ENCODE measurements around the gene SIRPA.

The SIRPA gene

DNA sequence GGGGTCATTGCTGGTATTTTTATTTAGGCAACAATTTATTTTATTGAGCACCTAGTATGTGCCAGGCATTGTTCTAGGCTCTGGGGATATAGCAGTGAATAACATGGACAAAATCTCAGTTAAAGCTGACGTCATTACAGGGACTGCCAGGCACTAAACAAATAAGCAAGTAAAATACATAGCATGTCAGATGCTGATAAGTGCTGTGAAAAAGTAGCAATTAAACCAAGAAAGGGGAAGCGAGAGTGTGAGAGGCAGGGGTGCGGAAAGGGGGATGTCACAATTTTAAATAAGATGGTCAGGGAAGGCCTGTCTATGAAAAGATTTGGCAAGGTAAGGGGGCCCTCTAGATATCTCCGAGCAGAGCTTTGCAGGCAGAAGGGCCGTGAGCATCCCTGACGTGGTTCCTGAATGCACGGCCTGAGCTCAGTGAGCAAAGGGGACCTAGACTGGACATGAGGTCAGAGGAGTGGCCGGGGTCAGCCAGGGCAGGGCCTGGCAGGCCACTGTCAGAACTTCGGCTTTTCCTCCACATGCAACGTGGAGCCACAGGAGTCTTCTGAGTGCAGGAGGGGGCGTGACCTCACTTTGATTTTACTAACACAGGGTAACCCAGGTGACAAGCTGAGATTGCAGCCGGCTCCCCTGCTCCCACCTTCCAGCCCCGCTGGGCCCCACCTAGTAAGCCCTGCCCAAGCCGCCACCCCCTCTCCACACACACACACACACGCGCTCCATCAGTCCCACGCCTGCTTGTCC, 24.2 kb upstream of the SIRPA start:
- DNase-seq (ENCODE audit: insufficient read length) (no peak), FAIRE-seq (peak; percentile 86)
- no peak for TF ChIP-seq POLR2A (IDR thresholded peaks at IDR 0.05; ENCODE audit: low read depth, low read length)
- TF ChIP-seq TAF1 (IDR thresholded peaks at IDR 0.05; ENCODE audit: borderline replicate concordance, low read depth, low read length): no peak
- TF ChIP-seq POLR2AphosphoS5 (IDR thresholded peaks at IDR 0.05; ENCODE audit: low read depth, low read length): no peak

DNA sequence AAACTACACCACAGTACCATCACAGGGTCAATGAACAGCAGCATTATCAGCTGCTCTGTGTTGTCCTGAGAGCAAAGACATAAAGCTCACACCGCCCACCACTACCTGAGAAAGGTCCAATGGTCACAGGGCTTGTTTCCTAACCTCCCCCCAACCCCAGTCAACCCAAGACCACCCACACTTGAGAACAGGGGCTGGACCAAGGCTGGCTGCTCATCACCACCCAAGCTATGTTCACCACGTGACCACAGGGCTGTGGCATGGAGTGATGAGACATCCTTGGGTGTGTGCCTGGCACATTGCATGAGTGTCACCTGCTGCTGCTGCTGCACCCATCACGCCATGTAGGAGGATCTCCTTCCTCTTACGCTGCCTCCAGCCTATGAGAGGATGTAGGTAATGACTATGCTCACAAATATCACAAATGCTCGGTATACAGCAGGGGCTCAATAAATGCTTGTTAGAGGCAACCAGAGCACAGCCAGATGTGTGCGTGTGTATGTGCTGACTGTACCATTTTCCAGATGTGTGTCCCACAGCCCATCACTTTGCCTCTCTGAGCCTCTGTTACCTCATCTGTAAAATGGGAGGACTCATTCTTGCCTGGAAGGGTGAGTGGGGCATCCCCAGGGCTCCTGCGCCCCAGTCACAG, 23.3 kb upstream of the SIRPA start:
- DNase-seq (ENCODE audit: insufficient read length) (no peak), FAIRE-seq (peak; percentile 91)

DNA sequence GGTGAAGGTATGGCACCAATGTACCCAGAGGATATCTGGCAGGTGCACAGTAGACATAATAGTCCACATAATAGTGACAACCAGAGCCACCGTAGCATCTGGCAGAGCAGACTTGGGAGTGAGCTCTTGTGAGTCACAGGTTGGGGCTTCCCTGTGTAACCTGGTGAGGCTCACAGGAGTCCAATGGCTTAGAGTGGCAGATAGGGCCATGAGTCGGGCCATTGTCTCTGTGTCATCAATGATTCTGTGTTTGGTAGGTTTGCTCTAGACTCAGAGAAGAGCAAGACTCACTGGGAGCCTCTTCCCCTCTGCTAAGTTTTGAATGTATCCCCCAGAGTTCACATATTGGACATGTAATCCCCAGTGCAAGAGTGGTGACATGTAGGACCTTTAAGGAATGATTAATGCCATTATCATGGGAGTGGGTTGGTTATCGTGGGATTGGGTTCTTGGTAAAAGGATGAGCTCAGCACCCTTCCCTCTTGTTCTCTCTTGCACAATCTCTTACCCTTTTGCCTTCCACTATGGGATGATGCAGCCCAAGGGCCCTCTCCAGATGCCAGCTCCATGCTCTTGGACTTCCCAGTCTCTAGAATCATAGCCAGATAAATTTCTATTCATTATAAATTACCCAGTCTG, 22.6 kb upstream of the SIRPA start:
- FAIRE-seq: peak; percentile 74
- no peak for DNase-seq (ENCODE audit: insufficient read length)
- TF ChIP-seq POLR2A (IDR thresholded peaks at IDR 0.05; ENCODE audit: low read depth, low read length): no peak
- TF ChIP-seq TAF1 (IDR thresholded peaks at IDR 0.05; ENCODE audit: borderline replicate concordance, low read depth, low read length): no peak
- no peak for TF ChIP-seq POLR2AphosphoS5 (IDR thresholded peaks at IDR 0.05; ENCODE audit: low read depth, low read length)

More for the DNA sequence above, 23.3 kb upstream of the SIRPA start:
- TF ChIP-seq TAF1 (IDR thresholded peaks at IDR 0.05; ENCODE audit: borderline replicate concordance, low read depth, low read length): no peak
- no peak for TF ChIP-seq POLR2A (IDR thresholded peaks at IDR 0.05; ENCODE audit: low read depth, low read length)
- TF ChIP-seq POLR2AphosphoS5 (IDR thresholded peaks at IDR 0.05; ENCODE audit: low read depth, low read length): no peak

DNA sequence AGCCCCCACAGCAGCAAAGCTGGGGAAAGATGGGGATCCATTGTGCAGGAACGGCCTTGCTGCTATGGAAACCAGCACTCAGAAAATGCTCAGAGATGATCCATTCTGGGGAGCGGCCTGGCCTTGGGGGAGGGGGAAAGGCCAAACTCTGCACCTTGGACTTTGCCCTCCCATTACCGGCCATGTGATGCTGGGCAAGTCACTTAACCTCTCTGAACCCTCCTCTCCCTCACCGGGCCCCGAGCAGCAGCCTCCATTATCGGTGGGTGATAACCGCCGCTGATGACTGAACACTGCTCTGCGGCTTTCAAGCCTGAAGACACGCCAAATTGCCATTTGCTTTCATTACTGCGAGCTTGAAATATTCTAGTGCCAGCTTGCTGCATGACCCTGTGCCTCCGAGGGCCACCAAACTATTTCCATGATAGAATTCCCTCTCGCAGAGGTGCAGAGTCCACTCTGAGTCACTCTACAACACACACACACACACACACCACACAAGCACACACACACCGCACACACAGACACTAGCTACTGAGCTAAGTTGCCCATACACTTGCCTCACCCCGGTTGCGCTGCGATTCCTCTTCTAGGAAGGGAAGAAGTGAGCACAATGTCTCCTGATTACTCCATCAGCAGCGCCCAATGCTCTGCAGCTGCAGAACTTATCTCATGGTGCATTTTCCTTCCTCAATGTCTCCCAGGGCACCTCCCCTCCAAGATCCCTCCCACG, 20.6 kb upstream of the SIRPA start:
- FAIRE-seq: no peak

DNA sequence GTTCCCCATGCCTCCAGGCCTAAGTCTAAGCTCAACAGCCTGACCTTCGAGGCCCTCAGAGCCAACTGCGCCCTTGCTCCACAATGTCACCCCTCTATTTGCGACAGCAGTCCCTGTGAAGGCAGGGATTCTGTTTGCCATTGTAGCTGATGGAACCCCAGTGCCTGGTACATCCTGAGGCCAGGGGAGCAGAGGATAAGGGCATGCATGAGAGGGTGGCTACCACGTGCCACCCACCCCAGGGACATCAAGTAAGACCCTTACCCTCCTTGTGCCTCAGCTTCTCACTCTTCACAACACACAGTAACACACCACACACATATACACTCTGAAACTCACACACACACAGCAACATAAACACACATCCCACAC, 20.0 kb upstream of the SIRPA start:
- FAIRE-seq: no peak
- no peak for DNase-seq (ENCODE audit: insufficient read length)
- no peak for TF ChIP-seq TAF1 (IDR thresholded peaks at IDR 0.05; ENCODE audit: borderline replicate concordance, low read depth, low read length)
- no peak for TF ChIP-seq POLR2AphosphoS5 (IDR thresholded peaks at IDR 0.05; ENCODE audit: low read depth, low read length)
- no peak for TF ChIP-seq POLR2A (IDR thresholded peaks at IDR 0.05; ENCODE audit: low read depth, low read length)

More for the DNA sequence above, 20.6 kb upstream of the SIRPA start:
- no peak for DNase-seq (ENCODE audit: insufficient read length)
- no peak for TF ChIP-seq TAF1 (IDR thresholded peaks at IDR 0.05; ENCODE audit: borderline replicate concordance, low read depth, low read length)
- TF ChIP-seq POLR2A (IDR thresholded peaks at IDR 0.05; ENCODE audit: low read depth, low read length): no peak
- no peak for TF ChIP-seq POLR2AphosphoS5 (IDR thresholded peaks at IDR 0.05; ENCODE audit: low read depth, low read length)

DNA sequence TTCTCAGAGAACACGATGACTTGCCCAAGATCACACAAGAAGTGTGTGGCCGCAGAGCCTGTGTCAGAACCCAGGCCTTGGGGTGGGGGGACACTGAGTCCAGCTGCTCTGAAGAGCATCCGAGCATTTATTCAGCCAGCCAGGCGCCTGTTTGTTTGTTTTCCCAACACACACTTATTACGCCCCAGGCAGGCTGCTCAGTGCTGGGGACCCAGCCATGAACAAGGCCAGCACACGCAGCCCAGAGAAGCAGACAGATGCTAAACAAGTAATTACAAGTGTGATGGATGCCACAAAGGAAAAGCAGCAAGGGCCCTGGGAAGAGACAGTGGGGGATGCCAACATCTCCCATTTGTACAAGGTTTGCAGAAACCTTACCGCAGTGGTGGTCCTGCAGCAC, 19.4 kb upstream of the SIRPA start:
- FAIRE-seq: no peak
- TF ChIP-seq POLR2AphosphoS5 (IDR thresholded peaks at IDR 0.05; ENCODE audit: low read depth, low read length): no peak
- no peak for TF ChIP-seq TAF1 (IDR thresholded peaks at IDR 0.05; ENCODE audit: borderline replicate concordance, low read depth, low read length)
- no peak for TF ChIP-seq POLR2A (IDR thresholded peaks at IDR 0.05; ENCODE audit: low read depth, low read length)
- no peak for DNase-seq (ENCODE audit: insufficient read length)

DNA sequence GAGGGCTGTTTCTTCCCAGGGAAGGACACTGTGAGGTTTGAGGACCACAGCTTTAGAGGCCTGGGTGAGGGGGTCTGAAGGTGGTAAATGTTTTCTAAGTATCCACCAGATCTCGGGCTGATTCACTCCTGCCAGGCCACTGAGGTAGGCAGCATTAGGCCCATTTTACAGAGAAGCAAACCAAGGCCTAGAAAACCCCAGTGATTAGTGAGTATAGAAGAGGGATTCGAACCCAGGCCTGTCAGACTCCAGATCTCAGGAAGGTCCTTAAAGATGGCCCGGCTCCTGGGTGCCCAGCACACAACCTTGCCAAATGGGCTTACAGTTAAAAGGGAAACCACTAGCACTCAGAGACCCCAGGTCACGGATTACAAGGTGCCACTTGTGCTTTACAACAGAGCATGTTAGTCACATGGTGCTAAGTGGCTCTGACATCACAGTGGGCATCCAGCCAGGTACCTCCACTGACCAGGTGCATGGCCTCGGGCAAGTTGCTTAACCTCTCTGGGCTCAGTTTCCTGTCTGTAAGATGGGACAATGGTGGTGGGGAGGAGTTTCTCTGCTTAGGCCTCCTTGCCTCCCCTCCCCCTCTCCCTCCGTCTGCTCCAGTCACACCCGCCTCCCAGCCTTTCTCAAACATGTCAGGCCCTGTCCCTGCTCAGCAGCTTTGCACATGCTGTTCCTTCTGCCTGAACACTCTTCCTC, 18.8 kb upstream of the SIRPA start:
- TF ChIP-seq POLR2AphosphoS5 (IDR thresholded peaks at IDR 0.05; ENCODE audit: low read depth, low read length): no peak
- TF ChIP-seq TAF1 (IDR thresholded peaks at IDR 0.05; ENCODE audit: borderline replicate concordance, low read depth, low read length): no peak
- no peak for TF ChIP-seq POLR2A (IDR thresholded peaks at IDR 0.05; ENCODE audit: low read depth, low read length)
- no peak for FAIRE-seq
- no peak for DNase-seq (ENCODE audit: insufficient read length)

DNA sequence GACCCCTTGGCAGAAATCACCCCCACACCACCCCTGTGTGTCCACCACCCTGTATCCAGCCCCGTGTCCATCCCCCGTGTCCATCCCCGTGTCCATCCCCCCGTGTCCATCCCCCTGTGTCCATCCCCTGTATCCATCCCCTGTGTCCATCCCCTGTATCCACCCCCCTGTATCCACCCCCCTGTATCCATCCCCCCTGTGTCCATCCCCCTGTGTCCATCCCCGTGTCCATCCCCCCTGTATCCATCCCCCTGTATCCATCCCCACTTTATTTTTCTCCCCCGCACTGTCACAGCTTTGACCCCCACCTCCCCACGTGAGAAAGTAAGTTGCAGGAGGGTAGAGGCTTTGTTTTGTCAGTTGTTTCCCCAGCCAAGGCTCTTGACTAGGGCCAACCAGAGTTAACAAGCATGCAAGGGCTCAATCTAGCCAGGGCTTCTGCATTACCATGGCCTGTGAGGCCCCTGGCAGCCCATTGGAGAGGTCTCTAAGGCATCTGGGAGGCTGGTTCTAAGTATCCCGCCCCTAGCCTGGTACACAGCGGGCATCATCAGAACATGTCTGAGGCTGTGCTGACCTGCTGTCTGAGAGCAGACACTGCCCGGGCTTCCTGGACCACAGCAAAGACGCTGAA, 18.1 kb upstream of the SIRPA start:
- FAIRE-seq (peak; percentile 99), DNase-seq (ENCODE audit: insufficient read length) (peak; percentile 89)
- no peak for TF ChIP-seq POLR2AphosphoS5 (IDR thresholded peaks at IDR 0.05; ENCODE audit: low read depth, low read length)
- TF ChIP-seq TAF1 (IDR thresholded peaks at IDR 0.05; ENCODE audit: borderline replicate concordance, low read depth, low read length): no peak
- TF ChIP-seq POLR2A (IDR thresholded peaks at IDR 0.05; ENCODE audit: low read depth, low read length): no peak

DNA sequence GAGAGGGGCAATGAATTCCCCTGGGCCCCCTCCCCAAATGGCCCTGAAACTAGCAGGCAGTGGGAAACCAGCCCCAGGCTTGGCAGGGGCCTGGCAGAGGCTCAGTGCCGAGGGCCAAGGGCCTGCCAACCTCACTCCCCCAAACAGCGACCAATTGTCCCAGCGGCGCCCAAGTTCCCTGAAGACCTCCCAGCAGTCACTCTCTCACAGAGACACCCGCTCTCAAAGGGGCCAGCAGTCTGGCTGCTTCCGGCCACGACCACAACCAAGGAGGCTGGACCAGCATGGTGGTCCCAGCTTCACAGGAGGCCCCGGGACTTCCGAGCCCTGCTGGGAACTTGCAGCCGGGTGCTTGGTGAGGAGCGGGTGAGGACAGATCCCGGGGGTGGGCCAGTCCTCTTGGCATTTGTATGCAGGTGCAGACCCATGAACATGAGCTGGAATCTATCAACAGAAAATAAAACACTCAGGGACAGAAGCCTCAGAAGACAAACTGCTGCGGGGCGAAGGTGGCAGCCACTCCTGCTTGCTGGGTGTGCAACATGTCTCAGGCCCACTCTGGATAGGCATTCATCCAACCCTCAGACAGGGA, 17.5 kb upstream of the SIRPA start:
- no peak for FAIRE-seq
- TF ChIP-seq POLR2AphosphoS5 (IDR thresholded peaks at IDR 0.05; ENCODE audit: low read depth, low read length) (no peak), TAF1 (IDR thresholded peaks at IDR 0.05; ENCODE audit: borderline replicate concordance, low read depth, low read length) (no peak), POLR2A (IDR thresholded peaks at IDR 0.05; ENCODE audit: low read depth, low read length) (no peak)
- DNase-seq (ENCODE audit: insufficient read length): no peak

DNA sequence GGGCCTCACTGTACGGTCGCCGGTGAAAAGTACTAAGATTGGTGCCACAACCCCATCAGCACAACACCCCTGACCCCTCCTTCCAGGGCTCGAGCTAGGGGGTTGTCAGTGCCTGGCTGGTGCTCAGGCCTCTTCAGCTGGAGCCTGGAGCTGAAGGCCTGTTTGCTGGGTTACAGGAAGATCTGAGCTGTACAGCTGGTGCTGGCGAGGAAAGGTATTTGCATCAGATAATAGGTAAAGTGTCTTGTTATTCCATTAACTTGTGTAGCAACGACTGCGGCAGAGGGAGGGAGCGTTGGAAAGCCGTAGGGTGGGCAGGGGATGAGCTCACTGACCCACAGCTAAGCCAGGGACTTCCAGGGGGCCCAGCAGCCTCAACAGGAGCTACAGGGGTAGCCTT, 15.8 kb upstream of the SIRPA start:
- FAIRE-seq (no peak), DNase-seq (ENCODE audit: insufficient read length) (no peak)
- no peak for TF ChIP-seq POLR2AphosphoS5 (IDR thresholded peaks at IDR 0.05; ENCODE audit: low read depth, low read length)
- no peak for TF ChIP-seq POLR2A (IDR thresholded peaks at IDR 0.05; ENCODE audit: low read depth, low read length)
- TF ChIP-seq TAF1 (IDR thresholded peaks at IDR 0.05; ENCODE audit: borderline replicate concordance, low read depth, low read length): no peak

Data from GM12892 (cell line).